ENCODE data around the gene SPATS1. TPM values are rescaled to one million over a fixed set of nuclear protein-coding genes. Genes with fewer than 3 reads are reported as not detected.

The SPATS1 gene
- total RNA-seq, 1 donor from 2014 or later: not detected

GRCh38 chr6:44305200-44305725, 37.2 kb upstream of the SPATS1 start:
- H4K20me1 ChIP-seq (ENCODE audit: insufficient read depth, low read length): no peaks in the 10 kb centered on the region
- no peak overlapping the region for H2AFZ ChIP-seq (ENCODE audit: low read depth, low read length)
- H3K4me2 ChIP-seq (ENCODE audit: low read length): no peak overlapping the region
- Mint-ChIP-seq H3K36me3 (ENCODE audit: low read depth, unreplicated experiment) (peaks cover 26% of the 10 kb centered on the region), H3K27ac (ENCODE audit: unreplicated experiment) (peak overlapping the region; percentile 64), H3K4me1 (ENCODE audit: low read depth, unreplicated experiment) (peaks cover 9% of the 10 kb centered on the region), H3K4me3 (ENCODE audit: unreplicated experiment) (no peak overlapping the region), H3K9me3 (ENCODE audit: unreplicated experiment) (no peaks in the 10 kb centered on the region), H3K27me3 (ENCODE audit: low read depth, unreplicated experiment) (no peaks in the 10 kb centered on the region)
- H3K9me3 ChIP-seq (ENCODE audit: insufficient read depth, low read depth, low read length): no peaks in the 10 kb centered on the region
- no peaks in the 10 kb centered on the region for H3K79me2 ChIP-seq (ENCODE audit: insufficient read depth, low read length)
- no peaks in the 10 kb centered on the region for H3K27me3 ChIP-seq (ENCODE audit: insufficient read depth, low read length)
- peaks cover 4% of the 10 kb centered on the region for H3K4me1 ChIP-seq (ENCODE audit: insufficient read depth, low read length)
- no peak overlapping the region for H3K9ac ChIP-seq (ENCODE audit: low read length)
- peaks cover 33% of the 10 kb centered on the region for H3K36me3 ChIP-seq (ENCODE audit: insufficient read depth, low read length)
- no peak for DNase-seq (ENCODE audit: low read depth)
- H3K27ac ChIP-seq (ENCODE audit: low read depth, low read length): no peak overlapping the region
- no peak overlapping the region for H3K4me3 ChIP-seq (ENCODE audit: insufficient read depth, low read depth, low read length)
- no peak for FAIRE-seq
- TF ChIP-seq CTCF (IDR thresholded peaks at IDR 0.05; ENCODE audit: insufficient read depth, low read depth, low read length) (no peak), EZH2 (IDR thresholded peaks at IDR 0.05; ENCODE audit: insufficient read depth, low read length) (no peak)

- Histone ChIP-seq H3K27ac (ENCODE audit: low read depth, low read length) (no peak overlapping the region), H3K36me3 (ENCODE audit: insufficient read depth, low read length) (peaks cover 42% of the 10 kb centered on the region), H3K4me3 (ENCODE audit: insufficient read depth, low read depth, low read length) (no peak overlapping the region), H3K9me3 (ENCODE audit: insufficient read depth, low read depth, low read length) (no peaks in the 10 kb centered on the region), H3K27me3 (ENCODE audit: insufficient read depth, low read length) (no peaks in the 10 kb centered on the region), H3K4me1 (ENCODE audit: insufficient read depth, low read length) (peaks cover 5% of the 10 kb centered on the region), H3K79me2 (ENCODE audit: insufficient read depth, low read length) (peaks cover 3% of the 10 kb centered on the region), H4K20me1 (ENCODE audit: insufficient read depth, low read length) (peaks cover 3% of the 10 kb centered on the region), H3K4me2 (ENCODE audit: low read length) (no peak overlapping the region), H2AFZ (ENCODE audit: low read depth, low read length) (no peak overlapping the region), H3K9ac (ENCODE audit: low read length) (no peak overlapping the region)
- Mint-ChIP-seq H3K9me3 (ENCODE audit: unreplicated experiment) (no peaks in the 10 kb centered on the region), H3K27me3 (ENCODE audit: low read depth, unreplicated experiment) (no peaks in the 10 kb centered on the region), H3K36me3 (ENCODE audit: low read depth, unreplicated experiment) (peaks cover 25% of the 10 kb centered on the region), H3K4me1 (ENCODE audit: low read depth, unreplicated experiment) (peaks cover 12% of the 10 kb centered on the region), H3K27ac (ENCODE audit: unreplicated experiment) (no peak overlapping the region), H3K4me3 (ENCODE audit: unreplicated experiment) (no peak overlapping the region)
- FAIRE-seq (no peak), DNase-seq (ENCODE audit: low read depth) (no peak)
- TF ChIP-seq EZH2 (IDR thresholded peaks at IDR 0.05; ENCODE audit: insufficient read depth, low read length): no peak
- no peak for TF ChIP-seq CTCF (IDR thresholded peaks at IDR 0.05; ENCODE audit: insufficient read depth, low read depth, low read length)
Observed at GRCh38 chr6:44306710-44307109, 35.7 kb upstream of the SPATS1 start.

- H3K27me3 Mint-ChIP-seq (ENCODE audit: low read depth, unreplicated experiment): no peaks in the 10 kb centered on the region
- no peaks in the 10 kb centered on the region for H3K9me3 ChIP-seq (ENCODE audit: insufficient read depth, low read depth, low read length)
- H3K4me3 Mint-ChIP-seq (ENCODE audit: unreplicated experiment): no peak overlapping the region
- no peak overlapping the region for H3K27ac ChIP-seq (ENCODE audit: low read depth, low read length)
- no peak overlapping the region for H2AFZ ChIP-seq (ENCODE audit: low read depth, low read length)
- H3K4me2 ChIP-seq (ENCODE audit: low read length): no peak overlapping the region
- H3K36me3 ChIP-seq (ENCODE audit: insufficient read depth, low read length): peaks cover 42% of the 10 kb centered on the region
- no peak for TF ChIP-seq EZH2 (IDR thresholded peaks at IDR 0.05; ENCODE audit: insufficient read depth, low read length)
- TF ChIP-seq CTCF (IDR thresholded peaks at IDR 0.05; ENCODE audit: insufficient read depth, low read depth, low read length): no peak
- H3K27ac Mint-ChIP-seq (ENCODE audit: unreplicated experiment): no peak overlapping the region
- peaks cover 8% of the 10 kb centered on the region for H3K79me2 ChIP-seq (ENCODE audit: insufficient read depth, low read length)
- H3K4me3 ChIP-seq (ENCODE audit: insufficient read depth, low read depth, low read length): no peak overlapping the region
- peaks cover 11% of the 10 kb centered on the region for H3K4me1 ChIP-seq (ENCODE audit: insufficient read depth, low read length)
- FAIRE-seq: no peak
- H3K4me1 Mint-ChIP-seq (ENCODE audit: low read depth, unreplicated experiment): peaks cover 17% of the 10 kb centered on the region
- H3K27me3 ChIP-seq (ENCODE audit: insufficient read depth, low read length): no peaks in the 10 kb centered on the region
- no peak for DNase-seq (ENCODE audit: low read depth)
- H3K36me3 Mint-ChIP-seq (ENCODE audit: low read depth, unreplicated experiment): peaks cover 27% of the 10 kb centered on the region
- no peak overlapping the region for H3K9ac ChIP-seq (ENCODE audit: low read length)
- peaks cover 8% of the 10 kb centered on the region for H4K20me1 ChIP-seq (ENCODE audit: insufficient read depth, low read length)
- no peaks in the 10 kb centered on the region for H3K9me3 Mint-ChIP-seq (ENCODE audit: unreplicated experiment)
Observed at GRCh38 chr6:44307217-44307616, 35.2 kb upstream of the SPATS1 start.

All from astrocyte (in vitro differentiated cells and primary cell).